Mammary epithelial cell (primary cell): Measurements from ENCODE around the gene CHPF2.

ENCODE experiments used
- CTCF ChIP-seq, 2 donors: IDR thresholded peaks in 1 of 2; conservative IDR thresholded peaks in 1 of 2; 2 replicates each; pipeline ENCODE4 v1.5.1; 2011 to 2012; ENCODE audit warnings: inconsistent platforms in 2 of 2, low read length in 2 of 2, mild to moderate bottlenecking in 2 of 2, control low read depth in 1 of 2, low read depth in 1 of 2; ENCODE audit not compliant: insufficient read depth in 1 of 2; ENCODE audit errors: extremely low read depth in 1 of 2
- EZH2 ChIP-seq: IDR thresholded peaks from 2 replicates; pipeline ENCODE4 v1.6.1; 2012; ENCODE audit warnings: low read length, inconsistent platforms, borderline replicate concordance

- no peak for TF ChIP-seq CTCF (conservative IDR thresholded peaks at IDR 0.05 in 1 of 2, IDR thresholded peaks at IDR 0.05 in 1 of 2; ENCODE audit: extremely low read depth in 1 of 2, insufficient read depth in 1 of 2, low read depth in 1 of 2, low read length in 2 of 2)
- no peak for TF ChIP-seq EZH2
Observed at GRCh38 chr7:151250181-151251132, 18.2 kb downstream of the CHPF2 start.
